Stimulated activated CD8-positive, alpha-beta memory T cell treated with anti-CD3 and anti-CD28 coated beads, Interleukin-12 subunit alpha, Interleukin-12 subunit beta, amount 100 ng/mL, for 4 hours (primary cell): ENCODE measurements around the gene C17orf100.

Experiments
- DNase-seq: peaks from one replicate; pipeline ENCODE4 v3.0.0-alpha.2; 2020; ENCODE audit warnings: low read depth

Gene C17orf100

DNA sequence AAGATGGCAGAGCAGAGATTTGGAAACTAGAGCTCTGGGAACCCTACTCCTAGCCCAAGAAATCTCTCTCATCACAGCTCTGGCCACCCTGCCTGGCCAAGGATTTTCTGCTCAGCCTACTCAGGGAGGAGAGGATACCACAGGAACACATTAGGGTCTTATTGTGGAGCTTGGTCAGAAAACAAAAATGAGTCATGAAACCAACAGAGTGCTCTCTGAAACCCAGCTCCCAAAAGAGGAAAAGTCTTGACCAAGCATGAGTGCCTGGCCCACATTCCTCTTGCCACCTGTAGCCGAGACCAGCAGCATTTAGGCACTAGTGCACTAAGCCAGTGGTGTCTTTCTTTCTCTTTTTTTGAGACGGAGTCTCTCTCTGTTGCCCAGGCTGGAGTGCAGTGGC is 43.5 kb downstream of the C17orf100 start:
- no peak for DNase-seq

DNA sequence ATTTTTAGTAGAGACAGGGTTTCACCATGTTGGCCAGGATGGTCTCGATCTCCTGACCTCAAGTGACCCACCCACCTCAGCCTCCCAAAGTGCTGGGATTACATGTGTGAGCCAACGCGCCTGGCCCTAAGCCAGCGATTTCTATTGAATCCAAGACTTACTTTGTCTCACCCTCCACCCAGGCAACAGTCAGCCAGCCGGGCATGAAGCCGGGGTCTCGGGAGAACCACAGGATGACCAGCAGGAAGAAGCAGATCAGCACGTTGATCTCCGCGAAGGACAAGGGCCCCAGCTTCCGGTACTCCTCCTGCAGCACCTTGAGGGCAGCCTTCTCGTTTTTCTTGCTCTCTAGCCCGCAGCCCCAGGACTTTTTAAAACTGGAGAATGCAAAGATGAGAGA is 44.0 kb downstream of the C17orf100 start:
- no peak for DNase-seq

DNA sequence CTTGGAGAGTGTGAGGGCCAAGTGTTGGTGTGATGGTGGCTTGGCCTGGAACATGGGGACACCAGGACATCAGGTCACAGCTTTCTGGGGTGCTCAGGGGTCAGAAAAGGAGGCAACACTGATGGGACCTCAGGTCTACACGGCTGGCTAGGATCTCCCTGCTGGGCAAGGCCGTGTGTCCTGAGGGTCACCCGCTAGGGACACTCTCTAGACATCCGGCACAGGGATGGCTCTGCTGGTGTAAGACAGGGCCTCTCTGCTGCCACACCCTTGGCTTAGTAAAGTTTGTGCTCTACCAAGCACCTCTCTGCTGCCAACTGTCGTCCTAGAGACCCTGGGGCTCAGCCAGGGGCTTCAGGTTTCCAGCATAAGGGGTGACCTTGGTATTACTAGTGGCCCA is 45.3 kb downstream of the C17orf100 start:
- DNase-seq = no peak

DNA sequence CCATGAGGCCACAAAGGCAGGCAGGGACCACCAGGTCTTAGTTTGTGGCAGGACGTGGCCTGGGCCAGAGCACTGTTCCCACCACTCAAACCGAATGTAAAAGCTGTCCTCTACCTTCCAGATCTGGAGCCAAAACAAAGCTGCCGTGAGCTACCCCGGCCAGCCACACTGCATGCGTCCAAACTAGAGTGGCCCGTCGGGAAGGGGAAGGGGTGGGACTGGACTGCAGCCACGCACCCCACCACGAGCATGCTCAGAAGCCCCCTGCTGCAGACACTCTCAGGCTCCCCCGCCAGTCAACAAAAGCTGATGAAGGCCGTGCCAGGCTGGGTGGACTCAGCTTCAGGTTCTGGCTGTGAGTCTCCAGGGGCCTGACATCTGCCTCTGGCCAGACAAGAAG is 46.4 kb downstream of the C17orf100 start:
- DNase-seq = no peak

DNA sequence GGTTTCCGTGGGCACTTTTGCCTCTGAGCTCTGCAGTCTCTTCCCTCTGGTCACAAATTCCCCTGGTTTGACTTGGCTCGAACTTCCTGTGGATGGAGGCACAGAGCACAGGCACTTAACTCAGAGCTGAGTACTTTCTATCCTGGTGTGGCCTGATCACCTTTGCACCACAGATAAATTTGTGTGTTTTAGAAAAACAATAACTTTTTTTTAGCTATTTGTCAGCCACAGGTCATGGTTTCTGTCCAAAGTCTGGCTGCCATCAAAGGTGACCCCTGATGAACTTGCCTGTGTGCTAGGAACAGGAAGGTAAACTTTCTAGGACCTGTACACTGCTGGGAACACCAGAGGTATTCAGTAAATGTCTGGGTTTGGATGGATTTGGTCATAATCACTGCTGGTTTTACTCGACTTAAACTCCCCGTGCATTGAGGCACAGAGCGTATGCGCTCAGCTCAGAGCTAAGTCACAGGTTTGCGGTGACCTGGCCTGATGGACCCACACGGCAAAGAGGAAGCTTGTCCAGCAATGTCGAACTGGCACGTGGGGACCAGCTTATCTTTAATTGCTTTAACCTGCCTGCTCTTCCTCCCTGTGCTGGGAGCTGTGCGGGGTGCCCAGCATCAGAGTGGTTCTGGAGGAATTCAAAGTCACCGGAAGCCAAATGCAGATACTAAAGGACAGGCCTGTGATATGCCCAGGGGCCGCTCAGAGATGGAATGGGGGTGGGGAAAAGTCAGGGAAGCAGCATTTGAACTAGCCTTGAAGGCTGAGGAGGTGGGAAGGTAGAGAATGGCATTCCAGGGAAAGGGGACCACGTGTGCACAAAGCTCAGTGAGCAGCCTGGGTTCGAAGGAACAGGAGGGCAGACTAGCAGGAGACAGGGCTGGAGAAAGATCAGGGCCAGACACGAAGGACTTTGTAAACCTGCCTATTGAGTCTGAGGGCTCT is 48.7 kb downstream of the C17orf100 start:
- DNase-seq = no peak

DNA sequence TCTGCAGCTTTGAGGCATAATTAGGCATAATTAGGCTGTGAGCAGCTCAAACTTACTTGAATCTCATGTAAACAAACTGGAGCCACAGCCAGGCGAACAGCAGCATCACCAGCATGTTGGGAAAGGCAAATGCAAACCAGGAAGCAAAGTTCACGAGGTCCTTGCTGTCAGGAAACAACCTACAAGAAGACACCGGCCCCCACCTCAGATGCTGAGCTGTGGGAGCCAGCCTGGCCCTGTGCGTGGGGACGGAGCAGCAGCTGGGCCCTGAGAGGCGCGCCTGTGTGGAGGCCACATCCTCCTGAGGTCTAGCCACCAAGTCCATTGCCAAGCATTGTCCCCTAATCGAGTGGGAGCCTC is 49.4 kb downstream of the C17orf100 start:
- DNase-seq = no peak

DNA sequence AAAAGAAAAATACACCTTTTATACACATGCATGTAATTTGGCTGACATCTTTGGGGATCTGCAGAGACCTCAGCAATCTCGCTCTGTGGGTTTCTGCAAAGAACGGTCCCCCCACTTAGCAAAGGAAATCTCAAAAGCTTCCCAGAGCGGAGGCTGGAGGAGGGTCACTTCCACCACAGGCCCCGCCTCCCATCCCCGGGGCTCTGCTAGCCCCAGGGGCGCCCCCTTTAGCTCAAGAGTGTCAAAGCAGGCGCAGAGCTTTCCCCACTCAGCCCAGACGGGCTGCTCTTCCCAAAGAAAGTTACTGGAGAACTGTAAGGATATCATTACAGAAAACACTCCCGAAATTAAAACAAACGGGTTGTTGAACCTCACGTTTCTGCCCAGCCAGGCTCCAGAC is 50.2 kb downstream of the C17orf100 start:
- no peak for DNase-seq

DNA sequence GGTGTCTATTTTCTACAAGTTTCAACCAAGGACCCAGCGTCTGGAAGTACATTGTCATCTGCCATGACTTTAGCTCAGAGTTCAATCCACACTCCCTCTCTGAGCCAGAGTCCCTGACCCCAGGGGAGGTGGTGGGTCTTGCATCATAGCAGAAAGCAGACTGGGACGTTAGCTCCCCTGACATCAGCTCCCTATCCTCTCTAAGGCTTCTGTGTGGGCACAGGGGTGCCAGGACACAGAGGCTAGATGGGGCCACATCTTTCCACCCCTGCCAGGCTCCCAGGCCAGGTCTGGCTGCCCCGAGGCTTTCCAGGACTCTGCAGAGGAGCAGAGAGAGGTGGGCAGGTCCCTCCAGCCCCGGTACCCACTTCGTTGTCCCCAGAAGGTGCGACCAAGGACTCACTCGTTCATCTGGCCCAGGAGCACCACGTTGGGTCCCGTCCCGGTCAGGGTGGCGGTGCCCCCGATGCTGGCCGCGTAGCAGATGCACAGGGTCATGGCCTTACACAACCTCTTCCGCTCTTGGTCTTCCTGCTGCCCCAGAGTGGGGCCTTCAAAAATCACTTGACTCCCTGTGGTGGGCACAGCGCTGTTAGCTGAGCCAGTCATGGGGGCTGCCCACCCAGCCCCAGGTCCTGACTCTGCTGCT is 51.1 kb downstream of the C17orf100 start:
- DNase-seq = no peak
